GM18870 (cell line): ENCODE results near the gene PDE6A.
"Not testable (repeated sequence)": the region's sequence is repeated elsewhere in the genome, so short reads cannot be mapped to it uniquely, and the experiment has no call there.

Experiments used
- ATAC-seq: cut with Tn5 transposase; IDR thresholded peaks from one replicate; pipeline ENCODE4 v1.9.1; 2021; ENCODE audit warnings: moderate library complexity; ENCODE audit not compliant: unreplicated experiment

The PDE6A gene

DNA sequence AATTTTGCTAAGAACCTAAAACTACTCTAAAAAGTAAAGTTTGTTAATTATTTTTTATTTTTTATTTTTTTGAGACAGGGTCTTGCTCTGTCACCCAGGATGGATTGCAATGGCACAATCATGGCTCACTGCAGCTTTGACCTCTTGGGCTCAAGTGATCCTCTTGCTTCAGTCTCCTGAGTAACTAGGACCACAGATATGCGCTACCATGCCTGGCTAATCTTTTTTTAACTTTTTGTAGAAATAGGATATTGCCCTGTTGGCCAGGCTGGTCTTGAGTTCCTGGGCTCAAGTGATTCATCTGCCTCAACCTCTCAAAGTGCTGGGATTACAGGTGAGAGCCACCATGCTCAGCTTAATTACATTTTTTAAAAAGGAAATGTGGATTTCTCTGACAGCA is 45.8 kb downstream of the PDE6A start:
- ATAC-seq = no peak

DNA sequence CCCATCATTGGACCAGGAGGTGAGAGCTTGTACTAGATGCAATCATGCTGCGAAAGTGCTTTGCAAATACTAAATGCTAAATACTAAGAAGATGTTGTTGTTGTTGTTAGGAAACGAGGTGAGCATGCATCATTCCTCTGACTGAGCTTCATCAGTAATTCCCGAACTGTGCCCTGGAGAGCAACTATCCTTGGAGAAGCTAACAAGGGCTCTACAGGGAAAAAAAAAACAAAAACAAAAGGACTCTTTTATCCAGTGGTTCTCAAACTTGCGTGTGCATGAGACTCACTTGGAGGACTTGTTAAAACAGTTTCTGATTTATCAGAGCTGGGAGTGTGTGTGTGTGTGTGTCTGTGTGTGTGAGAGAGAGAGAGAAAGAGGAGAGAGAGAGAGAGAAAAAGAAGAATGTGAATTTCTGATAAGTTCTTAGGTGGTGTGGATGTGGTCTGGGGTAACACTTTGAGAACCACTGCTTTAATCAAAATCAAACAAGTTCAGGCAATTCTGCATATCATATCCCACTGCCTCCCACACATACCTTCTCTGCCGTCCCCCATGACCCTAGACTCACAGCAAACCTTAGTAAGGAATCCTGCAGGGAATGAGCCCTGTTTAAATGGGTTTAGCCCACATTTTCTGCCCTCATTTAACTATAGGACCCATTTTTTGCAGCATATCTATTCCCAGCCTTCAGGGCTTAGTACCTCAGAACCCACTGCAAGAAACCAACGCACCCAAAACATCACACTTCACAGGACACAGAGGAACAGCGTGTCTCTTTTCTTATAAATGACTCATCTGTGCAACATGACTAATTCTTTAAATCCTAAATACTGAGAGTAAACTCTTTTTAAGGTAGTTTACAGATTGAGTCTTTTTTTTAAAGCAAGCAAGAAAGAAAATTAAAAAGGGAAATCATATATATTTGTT is 48.9 kb downstream of the PDE6A start:
- ATAC-seq = no peak

DNA sequence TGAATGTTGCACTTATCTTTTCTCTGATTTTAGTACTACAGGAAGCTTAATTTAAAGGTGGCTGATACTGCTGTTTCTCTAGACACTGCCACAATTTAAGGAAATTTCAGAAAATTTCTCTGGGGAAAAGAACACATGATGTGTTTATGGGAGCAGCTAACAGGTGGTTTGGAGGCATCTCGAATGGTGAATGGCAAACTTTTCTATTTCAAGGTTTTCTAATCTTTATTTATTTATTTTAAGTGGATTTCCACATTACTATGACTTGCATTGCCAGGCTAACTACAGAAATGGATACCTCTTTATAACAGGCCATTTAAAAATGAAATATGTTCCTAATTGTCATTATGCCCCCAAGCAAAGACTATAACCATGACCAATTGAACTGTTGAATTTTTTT is 50.4 kb downstream of the PDE6A start:
- ATAC-seq = no peak

DNA sequence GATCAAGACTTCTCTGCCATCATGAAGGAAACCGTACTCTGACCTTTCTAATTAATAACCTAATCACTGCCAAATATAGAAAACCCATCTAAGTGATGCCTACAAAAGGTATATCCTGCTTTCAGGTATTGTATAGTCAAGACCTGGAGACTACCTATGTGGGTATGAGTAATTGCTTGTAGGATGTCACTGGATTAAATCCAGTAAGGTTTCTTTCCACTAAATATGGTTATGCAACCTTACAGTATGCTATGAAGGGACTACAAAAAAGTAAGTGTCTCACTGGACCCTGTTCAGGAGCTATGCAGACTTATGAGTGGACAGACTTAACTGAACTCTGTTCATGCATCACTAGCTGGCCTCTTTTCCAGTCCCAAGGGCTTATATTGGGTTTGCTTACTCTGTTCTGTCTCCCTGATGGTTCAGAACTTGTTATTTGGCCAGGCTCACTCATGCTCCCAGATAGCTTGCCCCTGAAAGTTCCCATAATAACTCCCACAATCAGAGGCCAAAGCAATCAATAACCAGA is 51.1 kb downstream of the PDE6A start:
- ATAC-seq = no peak

DNA sequence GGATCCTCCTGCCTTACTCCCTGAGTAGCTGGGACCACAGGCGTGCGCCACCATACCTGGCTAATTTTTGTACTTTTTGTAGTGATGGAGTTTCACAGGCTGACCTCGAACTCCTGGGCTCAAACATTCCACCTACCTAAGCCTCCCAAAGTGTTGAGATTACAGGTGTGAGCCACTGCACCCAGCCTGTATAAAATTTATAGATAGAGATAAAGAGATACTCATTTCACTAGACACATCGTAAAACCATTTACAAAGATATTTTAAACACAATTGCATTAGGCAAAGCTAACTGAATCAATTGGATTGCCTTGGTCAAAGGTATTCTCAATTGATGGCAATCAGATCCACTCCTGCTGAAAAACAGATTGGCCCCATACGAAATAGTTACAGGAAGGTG is 52.0 kb downstream of the PDE6A start:
- ATAC-seq = no peak

DNA sequence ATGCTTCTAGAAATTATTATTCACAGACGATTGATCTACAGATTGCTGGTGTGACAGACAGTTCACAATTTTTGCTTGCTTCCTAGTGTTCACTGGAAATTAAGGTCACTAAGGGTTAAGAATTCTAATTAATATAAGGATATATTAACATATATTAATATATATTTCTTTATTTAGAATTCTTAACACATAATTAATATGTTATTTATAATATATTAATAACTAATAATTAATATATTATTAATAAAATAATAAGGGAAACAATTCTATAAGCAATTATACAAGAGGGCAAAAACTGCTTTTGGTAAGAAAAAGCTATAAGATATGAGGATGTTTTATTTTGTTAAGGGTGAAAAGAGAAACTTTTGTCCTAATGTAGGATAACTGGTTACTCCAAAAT is 56.3 kb downstream of the PDE6A start:
- no peak for ATAC-seq

DNA sequence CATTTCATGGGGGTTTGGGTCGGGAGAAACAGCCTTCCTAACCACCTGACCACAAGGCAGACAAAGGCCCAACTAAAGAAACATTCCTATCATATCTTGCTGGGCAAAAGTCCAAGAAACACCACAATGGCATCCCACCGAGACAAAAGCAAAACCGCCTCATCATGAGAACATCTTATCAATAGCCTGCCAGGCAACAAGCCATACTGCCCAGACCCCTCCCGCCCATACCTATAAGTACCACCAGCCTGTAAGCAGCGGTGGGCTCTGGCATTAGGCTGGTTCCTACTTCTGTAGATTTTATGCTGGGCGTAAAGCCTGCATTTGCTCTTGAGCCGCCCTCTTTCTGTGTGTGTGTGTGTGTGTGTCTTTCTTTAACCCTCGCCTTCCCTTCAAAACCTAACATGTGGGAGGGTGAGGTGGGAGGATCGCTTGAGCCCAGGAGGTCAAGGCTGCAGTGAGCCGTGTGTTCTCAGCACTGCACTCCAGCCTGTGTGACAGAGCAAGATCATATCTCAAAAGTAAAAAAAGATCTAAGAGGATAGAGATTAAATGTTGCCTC is 56.9 kb downstream of the PDE6A start:
- no peak for ATAC-seq

DNA sequence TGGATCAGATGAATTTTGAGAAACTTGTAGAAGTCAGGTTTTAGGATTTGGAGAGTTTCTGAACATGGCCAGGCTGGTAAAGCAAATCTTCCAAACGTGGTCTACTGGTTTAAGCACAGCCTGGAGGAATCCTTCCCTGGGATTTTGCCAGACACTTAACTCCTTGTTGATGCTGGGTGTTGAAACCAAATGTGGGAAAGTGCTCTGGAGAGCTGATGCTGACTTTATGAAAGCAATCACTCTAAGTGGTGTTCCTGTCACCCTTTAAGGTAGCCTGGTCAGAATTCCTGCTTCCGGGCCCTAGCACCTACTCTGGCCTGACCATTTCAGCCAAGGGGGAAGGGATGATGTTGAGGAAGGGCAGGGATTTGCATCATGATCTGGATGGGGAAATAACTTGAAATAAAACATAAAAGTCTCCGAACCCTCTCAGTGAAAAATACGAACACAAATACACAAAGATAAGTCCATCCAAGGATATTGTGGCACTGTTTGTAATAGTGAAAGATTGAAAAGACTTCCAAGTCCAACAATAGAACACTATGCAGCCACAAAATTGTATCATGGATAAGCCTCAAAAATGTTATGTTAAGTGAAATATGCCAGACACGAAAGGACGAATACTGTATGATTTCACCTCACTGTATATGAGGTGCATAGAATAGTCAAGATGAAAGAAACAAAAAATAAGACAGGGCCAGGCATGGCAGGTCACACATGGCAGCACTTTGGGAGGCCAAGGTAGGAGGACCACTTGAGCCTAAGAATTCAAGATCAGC is 57.7 kb downstream of the PDE6A start:
- ATAC-seq = no peak

DNA sequence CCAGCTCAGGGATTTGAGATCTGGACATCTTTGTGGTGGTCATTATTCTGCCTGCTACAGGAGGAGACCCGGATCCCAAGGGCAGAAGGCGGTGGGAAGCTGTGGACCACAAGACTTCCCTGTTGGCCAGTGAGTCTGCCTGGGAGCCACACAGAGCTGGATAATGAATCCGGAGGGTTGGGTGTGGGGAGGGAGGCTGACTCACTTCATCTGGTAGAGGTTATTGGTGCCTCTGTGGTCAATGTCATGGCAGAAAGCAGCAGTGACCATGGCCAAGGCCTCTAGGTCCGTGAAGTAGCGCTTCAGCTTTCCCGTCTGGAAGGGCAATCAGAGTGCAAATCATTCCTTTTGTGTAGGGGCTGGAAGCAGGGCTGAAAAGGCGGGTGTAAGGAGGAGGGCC is 58.5 kb downstream of the PDE6A start:
- no peak for ATAC-seq

DNA sequence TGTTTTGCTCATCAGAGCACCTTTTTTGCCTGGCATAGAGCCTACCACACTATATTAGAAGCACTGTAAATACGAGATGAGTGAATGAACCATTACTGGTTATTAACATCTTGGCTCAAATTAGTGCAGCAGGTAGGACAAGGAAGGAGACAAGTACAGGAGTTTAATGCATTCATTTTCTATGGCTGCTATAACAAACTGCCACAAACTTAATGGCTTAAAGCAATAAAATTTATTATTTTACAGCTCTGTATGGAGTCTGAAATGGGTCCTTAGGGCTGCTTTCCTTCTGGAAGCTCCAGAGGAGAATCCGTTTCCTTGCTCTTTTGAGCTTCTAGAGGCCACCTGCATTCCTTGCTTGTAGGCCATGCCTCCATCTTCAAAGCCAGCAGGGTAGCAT is 59.1 kb downstream of the PDE6A start:
- no peak for ATAC-seq

DNA sequence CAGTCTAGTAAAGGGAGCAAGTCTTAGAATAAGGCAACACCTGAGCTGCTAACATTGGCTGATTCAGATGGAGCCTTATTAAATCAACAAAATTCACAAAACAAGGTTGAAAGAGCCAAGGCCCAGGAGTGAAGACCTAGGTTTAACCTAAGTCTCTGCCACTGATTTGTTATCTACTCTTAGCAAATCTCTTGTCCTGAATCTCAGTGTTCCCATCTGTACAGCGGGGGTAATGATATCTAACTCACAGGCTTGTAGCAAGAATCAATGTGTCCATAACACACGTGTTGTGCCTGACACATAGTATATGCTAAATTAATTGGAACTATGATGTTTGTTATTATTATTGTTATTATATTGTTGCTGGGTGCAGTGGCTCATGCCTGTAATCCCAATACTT is 61.0 kb downstream of the PDE6A start:
- no peak for ATAC-seq

DNA sequence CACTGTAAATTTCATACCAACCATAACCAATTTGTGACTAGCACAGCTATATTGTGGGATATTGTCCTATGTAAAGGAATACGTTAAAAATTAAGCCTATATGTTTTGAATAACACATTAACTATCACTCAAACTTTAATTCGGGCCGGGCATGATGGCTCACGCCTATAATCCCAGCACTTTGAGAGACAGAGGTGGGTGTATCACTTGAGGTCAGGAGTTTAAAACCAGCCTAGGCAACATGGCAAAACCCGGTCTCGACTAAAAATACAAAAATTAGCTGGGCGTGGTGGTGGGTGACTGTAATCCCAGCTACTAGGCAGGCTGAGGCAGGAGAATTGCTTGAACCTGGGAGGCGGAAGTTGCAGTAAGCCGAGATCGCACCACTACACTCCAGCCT is 62.0 kb downstream of the PDE6A start:
- not testable (repeated sequence) for ATAC-seq

DNA sequence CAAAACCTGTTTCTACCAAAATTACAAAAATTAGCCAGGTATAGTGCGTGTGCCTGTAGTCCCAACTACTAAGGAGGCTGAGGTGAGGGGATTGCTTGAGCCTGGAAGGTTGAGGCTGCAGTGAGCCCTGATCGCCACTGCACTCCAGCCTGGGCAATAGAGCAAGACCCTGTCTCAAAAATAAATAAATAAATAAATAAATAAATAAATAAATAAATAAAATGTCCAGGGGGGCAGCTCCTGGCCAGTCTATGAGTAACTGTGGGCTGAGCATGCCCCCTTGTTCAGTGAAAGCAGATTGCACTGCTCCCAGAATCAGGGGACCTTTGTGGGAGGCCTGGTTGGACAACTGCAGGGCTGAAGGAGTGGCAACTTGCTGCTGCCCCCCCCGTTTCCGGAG is 62.7 kb downstream of the PDE6A start:
- ATAC-seq = no peak

DNA sequence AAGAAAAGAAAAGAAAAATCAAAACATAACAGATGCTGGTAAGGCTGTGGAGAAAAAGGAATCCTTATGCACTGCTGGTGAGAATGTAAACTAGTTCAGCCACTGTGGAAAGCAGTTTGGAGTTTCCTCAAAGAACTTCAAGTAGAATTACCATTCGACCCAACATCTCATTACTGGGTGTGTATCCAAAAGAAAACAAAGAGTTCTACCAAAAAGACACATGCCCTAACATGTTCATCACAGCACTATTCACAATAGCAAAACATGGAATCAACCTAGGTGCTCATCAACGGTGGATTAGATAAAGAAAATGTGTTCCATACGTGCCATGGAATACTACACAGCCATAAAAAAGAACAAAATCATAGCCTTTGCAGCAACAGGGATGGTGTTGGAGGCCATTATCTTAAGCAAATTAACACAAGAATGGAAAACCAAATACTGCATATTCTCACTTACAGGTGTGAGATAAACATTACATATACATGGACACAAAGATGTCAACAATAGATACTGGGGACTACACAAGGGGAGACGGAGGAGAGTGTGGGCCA is 63.4 kb downstream of the PDE6A start:
- no peak for ATAC-seq

DNA sequence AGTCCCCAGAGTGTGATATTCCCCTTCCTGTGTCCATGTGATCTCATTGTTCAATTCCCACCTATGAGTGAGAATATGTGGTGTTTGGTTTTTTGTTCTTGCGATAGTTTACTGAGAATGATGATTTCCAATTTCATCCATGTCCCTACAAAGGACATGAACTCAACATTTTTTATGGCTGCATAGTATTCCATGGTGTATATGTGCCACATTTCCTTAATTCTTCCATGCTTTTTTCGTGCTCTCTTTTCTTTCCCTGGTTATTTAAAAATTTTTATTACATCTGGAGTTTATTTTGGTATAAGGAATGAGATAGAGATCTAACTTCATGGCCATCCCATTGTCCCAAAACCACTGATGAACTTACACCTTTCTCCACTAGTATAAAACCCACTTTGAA is 65.0 kb downstream of the PDE6A start:
- not testable (repeated sequence) for ATAC-seq

DNA sequence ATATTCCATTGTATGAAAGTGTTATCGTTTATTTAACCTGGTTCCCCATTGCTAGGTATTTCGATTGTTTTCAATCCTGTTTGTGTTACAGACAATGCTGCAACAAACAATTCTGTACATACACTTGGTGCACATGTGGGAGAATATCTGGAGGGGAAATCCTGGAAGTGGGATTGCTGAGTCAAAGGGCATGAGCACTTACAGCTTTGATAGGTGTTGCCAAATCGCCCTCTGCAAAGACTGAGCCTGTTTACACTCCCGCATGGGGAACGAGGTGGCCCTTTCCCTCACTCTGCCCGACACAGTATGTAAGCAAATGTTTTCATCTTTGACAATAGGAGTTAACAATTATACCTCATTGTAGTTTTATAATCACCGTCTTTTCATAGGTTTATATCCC is 66.2 kb downstream of the PDE6A start:
- no peak for ATAC-seq

DNA sequence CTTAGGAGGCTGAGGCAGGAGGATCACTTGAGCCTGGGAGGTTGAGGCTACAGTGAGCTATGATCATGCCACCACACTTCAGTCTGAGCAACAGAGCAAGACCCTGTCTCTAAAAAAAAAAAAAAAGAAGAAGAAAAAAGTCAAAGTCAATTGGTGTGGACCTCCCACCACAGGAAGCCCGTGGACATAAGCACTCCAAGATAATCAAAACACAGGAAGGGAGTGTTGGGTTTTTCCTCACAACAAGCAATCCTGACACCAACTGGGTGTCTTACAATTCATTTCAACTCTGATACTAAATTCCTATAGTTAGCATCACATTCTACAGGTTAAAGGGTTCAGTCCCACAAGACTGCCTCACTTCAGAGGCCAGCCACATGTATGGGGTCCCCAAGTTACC is 70.7 kb downstream of the PDE6A start:
- ATAC-seq = no peak

DNA sequence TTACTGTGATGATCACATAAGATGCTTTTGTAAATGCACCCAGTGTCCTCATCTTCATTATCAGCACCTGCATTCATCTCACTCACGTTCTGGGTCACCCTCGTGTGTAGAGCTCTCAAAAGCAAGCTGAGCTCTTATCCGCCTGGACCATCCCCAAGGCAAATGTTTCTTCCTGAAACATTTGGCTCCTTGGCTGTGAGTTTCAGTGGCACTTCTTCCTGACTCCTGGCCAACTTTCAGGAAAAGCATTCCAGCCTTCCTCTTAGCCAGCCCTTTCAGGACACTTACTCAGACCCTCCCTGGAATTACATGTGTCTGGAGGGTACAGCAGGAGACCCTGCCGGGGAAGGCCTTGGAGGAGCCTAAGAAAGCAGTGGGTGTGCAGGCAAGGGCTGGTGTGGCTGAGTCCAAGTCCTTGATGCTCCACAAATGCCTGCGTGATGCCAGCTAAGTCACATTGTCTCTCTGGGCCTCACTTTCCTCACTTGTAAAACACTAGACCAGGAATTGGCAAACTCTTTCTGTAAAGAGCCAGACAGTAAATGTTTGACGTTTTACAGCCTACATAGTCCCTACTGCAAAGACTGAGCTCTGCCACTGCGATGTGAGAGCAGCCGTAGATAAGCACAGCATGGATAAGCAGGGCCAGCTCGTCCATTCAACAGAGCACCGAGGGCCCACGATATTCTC is 72.1 kb downstream of the PDE6A start:
- no peak for ATAC-seq

DNA sequence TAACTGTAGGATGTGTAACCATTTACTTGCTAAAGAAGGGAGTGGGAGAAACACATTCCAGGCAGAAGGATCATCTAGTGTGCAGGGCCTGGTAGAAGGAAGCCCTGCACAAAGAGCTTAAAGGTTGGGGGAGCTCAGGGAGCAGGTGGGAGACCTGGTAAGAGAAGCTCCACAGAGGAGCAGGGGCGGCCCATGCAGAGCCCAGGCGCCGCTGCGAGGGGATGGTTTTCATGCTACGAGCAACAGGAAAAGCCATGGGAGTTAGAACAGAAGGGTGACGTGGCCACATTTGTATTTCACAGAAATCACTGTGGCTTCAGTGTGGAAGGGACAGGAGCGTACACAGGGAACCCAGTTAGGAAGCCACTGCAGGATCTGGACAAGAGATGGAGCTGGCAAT is 73.1 kb downstream of the PDE6A start:
- no peak for ATAC-seq

DNA sequence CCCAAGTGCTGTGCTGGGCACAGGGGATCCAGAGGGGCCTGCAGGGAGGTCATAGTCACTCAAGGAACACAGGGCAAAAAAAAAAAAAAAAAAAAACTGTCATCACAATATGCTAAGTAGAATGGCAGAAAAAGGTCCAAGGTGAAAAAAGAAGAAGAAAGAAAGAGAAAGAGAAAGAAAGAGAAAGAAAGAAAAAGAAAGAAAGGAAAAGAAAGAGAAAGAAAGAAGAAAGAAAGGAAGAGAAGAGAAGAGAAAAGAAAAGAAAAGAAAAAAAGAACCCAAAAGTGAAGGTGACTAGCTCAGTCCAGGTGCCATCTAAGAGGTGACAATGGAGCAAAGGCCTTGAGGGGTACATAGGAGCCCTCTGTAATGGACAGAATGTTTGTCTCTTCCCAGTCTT is 73.9 kb downstream of the PDE6A start:
- ATAC-seq = no peak

DNA sequence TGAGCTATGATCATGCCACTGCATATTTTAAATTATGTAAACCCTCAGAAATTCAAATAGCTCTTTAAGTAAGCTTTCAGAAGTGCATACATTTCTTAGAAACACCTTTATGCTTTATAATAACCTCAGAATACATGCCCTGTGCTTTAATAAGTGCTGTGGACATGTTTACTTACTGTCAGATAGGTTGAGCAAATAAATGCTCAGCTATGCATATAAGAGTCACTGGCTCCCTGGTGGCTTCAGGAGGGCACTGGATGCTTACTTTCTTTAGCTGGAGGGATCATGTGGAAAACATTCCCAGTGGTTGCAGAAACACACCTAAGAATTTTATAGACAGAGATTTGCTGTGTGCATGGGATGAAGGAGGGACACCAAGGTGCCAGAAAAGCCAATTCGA is 74.4 kb downstream of the PDE6A start:
- ATAC-seq = no peak
